EL (cell line): ENCODE results near the gene ADGB.

ENCODE experiments used
- DNase-seq: peaks from one replicate; pipeline ENCODE4 v3.0.0-alpha.2; 2016

Gene ADGB

DNA sequence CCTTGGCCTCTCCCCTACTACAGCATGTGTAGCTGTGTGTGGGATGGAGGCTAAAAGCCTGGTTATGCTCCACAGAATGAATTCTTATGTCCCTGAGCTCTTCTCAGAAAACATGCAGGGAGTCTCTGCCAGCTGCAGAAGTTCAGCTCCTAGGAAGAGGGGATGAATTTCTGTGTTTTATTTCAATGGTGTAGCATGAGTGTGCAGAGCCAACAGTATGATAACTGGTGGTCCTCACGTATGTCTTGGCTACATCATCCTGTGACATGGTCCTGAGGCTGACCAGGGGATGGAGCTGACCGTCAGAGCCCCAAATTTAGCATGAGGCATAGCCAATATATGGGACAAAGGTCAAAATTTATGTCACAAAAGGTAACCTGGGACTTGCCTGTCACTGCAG, 266.1 kb downstream of the ADGB start:
- no peak for DNase-seq
